Right atrium auricular region (tissue), 2 donors: ENCODE results near the gene ADGRD1. TPM values are rescaled to one million over a fixed set of nuclear protein-coding genes. Genes with fewer than 3 reads are reported as not detected.

Experiments
- DNase-seq: peaks from one replicate; pipeline ENCODE4 v3.0.0-alpha.2; 2019; ENCODE audit warnings: low spot score
- H3K27ac ChIP-seq, 2 donors: fragments of 200-600 bp; sonication (generic); 1 replicate in 1 of 2; 2 replicates in 1 of 2; pipeline ENCODE4 v1.5.1; 2016 to 2019
- H3K27me3 ChIP-seq, 2 donors: fragments of 200-600 bp; sonication (generic); one replicate each; pipeline versions ENCODE4 v1.5.1 to v1.6.0; 2017 to 2019
- H3K36me3 ChIP-seq: fragments of 200-600 bp; sonication (generic); one replicate; pipeline ENCODE4 v1.5.1; 2016
- H3K4me1 ChIP-seq, 2 donors: fragments of 200-600 bp; sonication (generic); one replicate each; pipeline versions ENCODE4 v1.5.1 to v1.6.0; 2017 to 2019
- H3K4me3 ChIP-seq, 2 donors: fragments of 200-600 bp; sonication (generic); 1 replicate in 1 of 2; 2 replicates in 1 of 2; pipeline ENCODE4 v1.5.1; 2017 to 2019; ENCODE audit warnings: mild to moderate bottlenecking in 1 of 2, moderate library complexity in 1 of 2
- H3K9me3 ChIP-seq, 2 donors: fragments of 200-600 bp; sonication (generic); one replicate each; pipeline ENCODE4 v1.5.1; 2019
- CTCF ChIP-seq, 2 donors: fragments of 200-600 bp; sonication (generic); IDR thresholded peaks; one replicate each; pipeline ENCODE4 v1.5.1; 2019; ENCODE audit warnings: antibody characterized with exemption in 2 of 2
- total RNA-seq, 2 donors: library from RNA; depleted of rRNA; stranded (reverse); fragments of >200 nt; gene quantifications; one replicate each; pipeline ENCODE4 v1.1.0, GENCODE V29; 2016

Gene ADGRD1
- total RNA-seq, 2 donors from 2014 or later, result 120 to 168 TPM

DNA sequence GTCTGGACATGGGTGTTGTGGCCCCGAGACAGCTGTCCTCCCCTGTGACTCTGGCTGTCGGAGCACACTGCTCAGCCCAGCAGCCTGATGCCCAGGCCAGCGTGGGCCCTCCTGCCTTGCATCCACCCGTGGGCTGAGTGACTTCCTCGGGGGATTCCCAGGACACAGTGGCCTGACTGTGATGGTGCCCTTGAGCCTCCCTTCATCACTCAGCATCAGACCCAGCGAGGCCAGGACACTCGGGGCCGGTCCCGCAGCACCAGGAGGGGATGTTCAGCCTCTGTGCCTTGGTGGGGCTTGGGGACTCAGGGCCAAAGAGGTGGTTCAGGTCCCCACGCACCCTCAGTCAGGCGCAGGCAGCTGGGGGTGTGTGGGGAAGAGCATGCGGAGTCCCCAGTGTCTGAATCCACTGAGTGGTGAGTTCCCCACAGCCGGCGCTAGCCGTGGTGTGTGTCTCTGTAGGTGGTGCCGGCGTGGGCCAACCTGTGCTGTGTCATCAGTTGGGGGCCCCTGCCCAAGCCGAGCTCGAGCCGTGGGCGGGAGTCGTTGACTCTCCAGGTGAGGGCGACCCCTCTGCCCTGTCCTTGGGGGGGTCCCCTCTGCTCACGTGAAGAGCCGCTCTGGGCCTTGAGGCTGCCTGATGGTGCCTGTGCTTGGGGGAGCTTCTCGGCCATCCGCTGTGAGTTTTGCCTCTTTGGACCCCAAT, 185.8 kb downstream of the ADGRD1 start:
- no peaks in the 10 kb centered on the region for H3K27me3 ChIP-seq
- no peak overlapping the region for H3K27ac ChIP-seq
- no peak overlapping the region for H3K4me3 ChIP-seq
- DNase-seq, result no peak
- H3K36me3 ChIP-seq, result peaks cover 61% of the 10 kb centered on the region
- no peaks in the 10 kb centered on the region for H3K9me3 ChIP-seq
- peaks cover 0 to 14% of the 10 kb centered on the region in 2 donors for H3K4me1 ChIP-seq
- TF ChIP-seq CTCF (IDR thresholded peaks at IDR 0.05), result no peak

DNA sequence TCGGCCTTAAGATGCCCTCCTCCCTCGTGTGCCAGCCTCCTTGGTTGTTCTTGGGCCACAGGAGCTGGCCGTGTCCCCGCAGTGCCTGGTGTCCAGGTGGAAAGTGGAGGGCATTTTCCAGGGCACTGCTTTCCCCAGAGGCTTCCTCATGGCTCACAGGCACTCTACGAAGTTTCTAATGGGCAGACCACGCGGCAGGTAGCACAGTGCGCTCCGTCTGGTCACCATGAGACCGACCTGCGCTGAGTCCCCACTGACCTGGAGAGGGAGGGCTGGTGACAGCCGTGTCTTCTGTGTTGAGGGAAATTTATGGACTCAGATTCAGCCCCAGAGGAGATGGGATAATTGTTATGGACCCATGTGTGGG, 186.3 kb downstream of the ADGRD1 start:
- no peak for TF ChIP-seq CTCF (IDR thresholded peaks at IDR 0.05)
- Histone ChIP-seq H3K27ac (no peak overlapping the region), H3K36me3 (peaks cover 56% of the 10 kb centered on the region), H3K4me3 (no peak overlapping the region), H3K9me3 (no peaks in the 10 kb centered on the region), H3K4me1 (peaks cover 0 to 14% of the 10 kb centered on the region in 2 donors), H3K27me3 (no peaks in the 10 kb centered on the region)
- no peak for DNase-seq

DNA sequence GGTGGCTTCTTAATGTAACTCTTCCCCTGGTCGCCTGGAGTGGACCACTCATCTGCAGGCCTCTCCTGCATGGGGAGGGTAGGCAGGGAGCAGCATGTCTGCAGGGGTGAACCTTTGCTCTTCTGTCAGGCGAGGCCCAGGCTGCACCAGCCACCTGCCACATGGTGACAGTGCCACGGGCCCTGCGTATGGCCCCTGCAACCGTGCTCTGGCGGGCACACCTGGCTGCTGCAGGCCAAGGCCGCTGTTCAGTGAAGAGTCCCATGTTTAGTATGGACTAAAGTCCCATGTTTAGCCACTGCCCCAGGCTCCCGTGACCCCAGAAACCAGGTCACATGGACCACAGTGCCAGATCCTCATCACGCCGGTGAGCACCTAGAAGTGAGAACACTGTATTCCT, 187.0 kb downstream of the ADGRD1 start:
- no peak overlapping the region for H3K27ac ChIP-seq
- H3K27me3 ChIP-seq, result no peaks in the 10 kb centered on the region
- peaks cover 0 to 14% of the 10 kb centered on the region in 2 donors for H3K4me1 ChIP-seq
- no peaks in the 10 kb centered on the region for H3K9me3 ChIP-seq
- H3K4me3 ChIP-seq, result no peak overlapping the region
- peaks cover 49% of the 10 kb centered on the region for H3K36me3 ChIP-seq
- no peak for DNase-seq
- no peak for TF ChIP-seq CTCF (IDR thresholded peaks at IDR 0.05)

- no peak for DNase-seq
- Histone ChIP-seq H3K27ac (no peak overlapping the region), H3K9me3 (no peaks in the 10 kb centered on the region), H3K4me1 (peaks cover 0 to 14% of the 10 kb centered on the region in 2 donors), H3K36me3 (peaks cover 41% of the 10 kb centered on the region), H3K4me3 (no peak overlapping the region), H3K27me3 (no peaks in the 10 kb centered on the region)
- no peak for TF ChIP-seq CTCF (IDR thresholded peaks at IDR 0.05)
Observed at GRCh38 chr12:131141514-131141913, 187.8 kb downstream of the ADGRD1 start.

- H3K27ac ChIP-seq, result peak overlapping the region in 1 of 2 donors; percentile 13
- H3K4me3 ChIP-seq, result no peak overlapping the region
Observed at GRCh38 chr12:131142891-131143657, 189.4 kb downstream of the ADGRD1 start.

More at GRCh38 chr12:131142891-131143657, 189.4 kb downstream of the ADGRD1 start:
- Histone ChIP-seq H3K36me3 (peaks cover 25% of the 10 kb centered on the region), H3K4me1 (peaks cover 0 to 14% of the 10 kb centered on the region in 2 donors), H3K9me3 (no peaks in the 10 kb centered on the region), H3K27me3 (no peaks in the 10 kb centered on the region)
- no peak for TF ChIP-seq CTCF (IDR thresholded peaks at IDR 0.05)
- no peak for DNase-seq
